ENCODE results near the gene ATP2A3.

The ATP2A3 gene

GRCh38 chr17:3903881-3904290, 60.4 kb downstream of the ATP2A3 start:
- DNase-seq (ENCODE audit: insufficient read length, low spot score) (no peak), FAIRE-seq (no peak)
- TF ChIP-seq CTCF (IDR thresholded peaks at IDR 0.05; ENCODE audit: insufficient read depth, missing control alignments): no peak

- no peak for DNase-seq (ENCODE audit: insufficient read length, low spot score)
- TF ChIP-seq CTCF (IDR thresholded peaks at IDR 0.05; ENCODE audit: insufficient read depth, missing control alignments): no peak
- no peak for FAIRE-seq
Observed at GRCh38 chr17:3903051-3903825, 61.0 kb downstream of the ATP2A3 start.

- FAIRE-seq (no peak), DNase-seq (ENCODE audit: insufficient read length, low spot score) (no peak)
- TF ChIP-seq CTCF (IDR thresholded peaks at IDR 0.05; ENCODE audit: insufficient read depth, missing control alignments): no peak
Observed at GRCh38 chr17:3900646-3901045, 63.6 kb downstream of the ATP2A3 start.

GRCh38 chr17:3897731-3898130, 66.5 kb downstream of the ATP2A3 start:
- FAIRE-seq (no peak), DNase-seq (ENCODE audit: insufficient read length, low spot score) (no peak)
- no peak for TF ChIP-seq CTCF (IDR thresholded peaks at IDR 0.05; ENCODE audit: insufficient read depth, missing control alignments)

GRCh38 chr17:3896968-3897235, 67.3 kb downstream of the ATP2A3 start:
- DNase-seq (ENCODE audit: insufficient read length, low spot score): no peak
- FAIRE-seq: no peak
- TF ChIP-seq CTCF (IDR thresholded peaks at IDR 0.05; ENCODE audit: insufficient read depth, missing control alignments): no peak

- no peak for TF ChIP-seq CTCF (IDR thresholded peaks at IDR 0.05; ENCODE audit: insufficient read depth, missing control alignments)
- DNase-seq (ENCODE audit: insufficient read length, low spot score): no peak
- FAIRE-seq: no peak
Observed at GRCh38 chr17:3896108-3896967, 67.9 kb downstream of the ATP2A3 start.

- FAIRE-seq: no peak
- no peak for DNase-seq (ENCODE audit: insufficient read length, low spot score)
Observed at GRCh38 chr17:3895354-3895753, 68.9 kb downstream of the ATP2A3 start.

More at GRCh38 chr17:3895354-3895753, 68.9 kb downstream of the ATP2A3 start:
- no peak for TF ChIP-seq CTCF (IDR thresholded peaks at IDR 0.05; ENCODE audit: insufficient read depth, missing control alignments)

All from D721Med (cell line).